H1 (cell line): ENCODE results near the gene STAM. TPM values are rescaled to one million over a fixed set of nuclear protein-coding genes. Genes with fewer than 3 reads are reported as not detected.

Experiments
- CTCF ChIA-PET: fragments of 300-600 bp; sonication (Branson Sonifier 250); formaldehyde crosslinking; loops from one replicate; lab custom pipeline; 2021; ENCODE audit not compliant: partially characterized antibody; lab: Charles Lee
- POLR2A ChIA-PET: fragments of 300-600 bp; sonication (Branson Sonifier 250); formaldehyde crosslinking; loops from one replicate; lab custom pipeline; 2021; ENCODE audit warnings: inconsistent platforms; ENCODE audit not compliant: partially characterized antibody; lab: Charles Lee
- DNase-seq, 2 experiments: peaks; one replicate each; pipeline versions ENCODE4 v3.0.0 to v3.0.0-alpha.2; 2010 to 2022; ENCODE audit warnings: low spot score in 2 of 2, low read depth in 1 of 2, mixed read lengths in 1 of 2
- FAIRE-seq: peaks from 2 replicates; lab custom pipeline; 2011; peaks lifted over from hg19 to GRCh38; lab: Jason Lieb, UNC
- H2AFZ ChIP-seq: 2 replicates; pipeline ENCODE4 v1.8.1; 2012; ENCODE audit warnings: low read length, inconsistent platforms
- H2AK5ac ChIP-seq: 2 replicates; pipeline ENCODE4 v1.6.1; 2013; ENCODE audit warnings: low read depth, low read length
- H2BK120ac ChIP-seq: replicated peaks from 2 replicates; pipeline ENCODE3; 2013; ENCODE audit warnings: low read depth, low read length, inconsistent platforms
- H2BK12ac ChIP-seq: 2 replicates; pipeline ENCODE4 v1.6.1; 2013; ENCODE audit warnings: low read depth, low read length
- H2BK15ac ChIP-seq: 2 replicates; pipeline ENCODE4 v1.6.1; 2013; ENCODE audit warnings: low read length
- H2BK20ac ChIP-seq: 2 replicates; pipeline ENCODE4 v1.6.1; 2013; ENCODE audit warnings: low read length
- H2BK5ac ChIP-seq: 2 replicates; pipeline ENCODE4 v1.6.1; 2013; ENCODE audit warnings: low read depth, low read length
- H3K14ac ChIP-seq: 2 replicates; pipeline ENCODE4 v1.6.1; 2013; ENCODE audit warnings: inconsistent platforms; ENCODE audit not compliant: insufficient read length
- H3K18ac ChIP-seq: 2 replicates; pipeline ENCODE4 v1.6.1; 2013; ENCODE audit warnings: low read length; ENCODE audit errors: extremely low read depth
- H3K23ac ChIP-seq: 2 replicates; pipeline ENCODE4 v1.6.1; 2013; ENCODE audit warnings: inconsistent platforms; ENCODE audit not compliant: insufficient read length
- H3K23me2 ChIP-seq: 2 replicates; pipeline ENCODE4 v1.6.1; 2013; ENCODE audit warnings: low read depth, low read length
- H3K27ac ChIP-seq: 2 replicates; pipeline ENCODE4 v1.6.1; 2011; ENCODE audit warnings: low read depth, low read length, inconsistent platforms
- H3K27me3 ChIP-seq, 4 experiments: replicated peaks in 1 of 4; 1 replicate in 1 of 4; 2 replicates in 3 of 4; pipeline versions ENCODE4 v1.6.1 to v1.8.1; 2011 to 2013; ENCODE audit warnings: low read length in 3 of 4, mild to moderate bottlenecking in 3 of 4, inconsistent platforms in 2 of 4, mixed read lengths in 2 of 4, moderate library complexity in 1 of 4; ENCODE audit not compliant: control insufficient read depth in 3 of 4, insufficient read depth in 3 of 4; ENCODE audit errors: extremely low read depth in 1 of 4
- H3K36me3 ChIP-seq, 4 experiments: 2 replicates each; pipeline versions ENCODE4 v1.6.1 to v1.8.1; 2011 to 2013; ENCODE audit warnings: mild to moderate bottlenecking in 4 of 4, low read length in 3 of 4, moderate library complexity in 2 of 4, control low read depth in 1 of 4, inconsistent platforms in 1 of 4; ENCODE audit not compliant: insufficient read depth in 4 of 4, control insufficient read depth in 2 of 4
- H3K4ac ChIP-seq: replicated peaks from 2 replicates; pipeline ENCODE3; 2013; ENCODE audit warnings: low read length, low read depth, mixed read lengths, inconsistent platforms; ENCODE audit not compliant: insufficient read length
- H3K4me1 ChIP-seq, 4 experiments: replicated peaks in 1 of 4; 1 replicate in 1 of 4; 2 replicates in 3 of 4; pipeline versions ENCODE4 v1.6.1 to v1.8.1; 2011 to 2013; ENCODE audit warnings: low read length in 3 of 4, inconsistent platforms in 2 of 4, mixed read lengths in 1 of 4; ENCODE audit not compliant: insufficient read depth in 4 of 4, control insufficient read depth in 3 of 4
- H3K4me2 ChIP-seq, 2 experiments: 2 replicates each; pipeline versions ENCODE4 v1.6.1 to v1.8.1; 2011 to 2013; ENCODE audit warnings: low read depth in 2 of 2, low read length in 2 of 2, control low read depth in 1 of 2, inconsistent platforms in 1 of 2, mild to moderate bottlenecking in 1 of 2; ENCODE audit not compliant: insufficient read depth in 1 of 2
- H3K4me3 ChIP-seq, 4 experiments: fragments of 200-600, 300-600 bp in 1 of 4; sonication (generic), shearing (Covaris generic), sonication (Bioruptor Twin) in 1 of 4; 2 replicates each; pipeline versions ENCODE4 v1.5.1 to v1.8.1; 2011 to 2016; ENCODE audit warnings: low read length in 4 of 4, low read depth in 3 of 4, control low read depth in 2 of 4, inconsistent platforms in 2 of 4, mild to moderate bottlenecking in 2 of 4, mixed read lengths in 1 of 4, moderate library complexity in 1 of 4; ENCODE audit not compliant: insufficient read depth in 2 of 4; ENCODE audit errors: extremely low read depth in 1 of 4
- H3K56ac ChIP-seq: replicated peaks from 2 replicates; pipeline ENCODE3; 2013; ENCODE audit warnings: low read depth, mild to moderate bottlenecking, mixed read lengths, low read length, inconsistent platforms; ENCODE audit not compliant: insufficient read length
- H3K79me1 ChIP-seq: 2 replicates; pipeline ENCODE4 v1.6.1; 2013; ENCODE audit warnings: low read depth, low read length, control low read depth
- H3K79me2 ChIP-seq, 2 experiments: 2 replicates each; pipeline versions ENCODE4 v1.6.1 to v1.8.1; 2012 to 2013; ENCODE audit warnings: low read length in 2 of 2, mild to moderate bottlenecking in 2 of 2, inconsistent platforms in 1 of 2; ENCODE audit not compliant: insufficient read depth in 2 of 2, control insufficient read depth in 1 of 2
- H3K9ac ChIP-seq, 4 experiments: replicated peaks in 1 of 4; 1 replicate in 1 of 4; 2 replicates in 3 of 4; pipeline versions ENCODE4 v1.6.1 to v1.8.1; 2011 to 2013; ENCODE audit warnings: low read depth in 3 of 4, low read length in 3 of 4, control low read depth in 2 of 4, mild to moderate bottlenecking in 2 of 4, moderate library complexity in 2 of 4, inconsistent platforms in 1 of 4; ENCODE audit errors: extremely low read depth in 1 of 4
- H3K9me3 ChIP-seq, 2 experiments: 2 replicates each; pipeline versions ENCODE4 v1.6.1 to v1.8.1; 2012 to 2013; ENCODE audit warnings: mild to moderate bottlenecking in 2 of 2, moderate library complexity in 2 of 2, control low read depth in 1 of 2, inconsistent platforms in 1 of 2, low read depth in 1 of 2, low read length in 1 of 2, mixed read lengths in 1 of 2; ENCODE audit not compliant: insufficient read depth in 2 of 2
- H4K20me1 ChIP-seq, 2 experiments: replicated peaks in 1 of 2; 2 replicates each; pipeline versions ENCODE3 to v1.8.1; 2011 to 2013; ENCODE audit warnings: inconsistent platforms in 2 of 2, low read length in 2 of 2, mild to moderate bottlenecking in 1 of 2; ENCODE audit not compliant: insufficient read depth in 2 of 2, control insufficient read depth in 1 of 2
- H4K5ac ChIP-seq: 2 replicates; pipeline ENCODE4 v1.6.1; 2013; ENCODE audit warnings: low read length, low read depth, mixed read lengths, inconsistent platforms; ENCODE audit not compliant: insufficient read length
- H4K8ac ChIP-seq: 2 replicates; pipeline ENCODE4 v1.8.0; 2013; ENCODE audit warnings: mild to moderate bottlenecking, moderate library complexity, low read length, inconsistent platforms; ENCODE audit not compliant: insufficient read depth; ENCODE audit errors: extremely low read depth
- H4K91ac ChIP-seq: replicated peaks from 2 replicates; pipeline ENCODE3; 2013; ENCODE audit warnings: low read length, mixed read lengths, inconsistent platforms; ENCODE audit not compliant: insufficient read length
- CBX5 ChIP-seq: fragments of 300-800, 300-1000 bp; sonication (generic); IDR thresholded peaks from 2 replicates; pipeline ENCODE4 v1.7.1; 2016; ENCODE audit warnings: antibody characterized with exemption, low read length, low read depth
- HDAC6 ChIP-seq: IDR thresholded peaks from one replicate; pipeline ENCODE4 v1.7.1; 2012; ENCODE audit warnings: low read depth, mild to moderate bottlenecking, inconsistent platforms, low read length, moderate library complexity
- WGBS, 2 experiments: shearing (Covaris generic) in 1 of 2; methylation state at CpG; one replicate each; pipeline versions ENCODE4 v1.1.6 to v1.1.7; 2013 to 2015; ENCODE audit warnings: low lambda C conversion rate in 2 of 2, mixed read lengths in 2 of 2, inconsistent platforms in 1 of 2, low coverage in 1 of 2, missing lambda C conversion rate in 1 of 2; ENCODE audit not compliant: insufficient replicate concordance in 2 of 2, insufficient coverage in 1 of 2, insufficient read length in 1 of 2; ENCODE audit errors: extremely low coverage in 1 of 2, missing lambda C conversion rate in 1 of 2; 5-methylcytosine and 5-hydroxymethylcytosine counted together
- polyA plus RNA-seq, 7 experiments: library from polyadenylated mRNA; depleted of rRNA in 3 of 7; stranded (reverse) in 5 of 7; unstranded in 2 of 7; fragments of >200 nt in 5 of 7; fragments of 200-250 nt in 2 of 7; gene quantifications; 1 replicate in 5 of 7; 2 replicates in 1 of 7; 4 replicates in 1 of 7; pipeline versions ENCODE4 v1.2.1 to v1.2.3, GENCODE V29; 2011 to 2013; ENCODE audit warnings: missing spikeins in 2 of 7, mixed read lengths in 2 of 7
- total RNA-seq: library from RNA; stranded (reverse); fragmentation: NEBNext Ultra II Directional; extraction: Animal tissue kit (Norgen Biotek cat#: 25700); gene quantifications from 2 replicates; pipeline ENCODE4 v1.2.1, GENCODE V29; 2021

STAM gene
- total and polyA plus RNA-seq, 2 of the 8 experiments (the other 6 are each of a cell fraction or from before 2014, with no cell fraction given) = 22.0 to 27.8 TPM

- no peak overlapping the region for H3K4me2 ChIP-seq
- H3K36me3 ChIP-seq = peaks cover 0 to 44% (median 19%) of the 10 kb centered on the region in 4 experiments; a peak in 6 of 8 replicates
- TF ChIP-seq CBX5 = no peak
- no peak for TF ChIP-seq HDAC6
These were observed 64.9 kb downstream of the STAM start for GRCh38 chr10:17708821-17709220.

More at GRCh38 chr10:17708821-17709220, 64.9 kb downstream of the STAM start:
- Histone ChIP-seq H2BK12ac (no peak overlapping the region), H3K23me2 (no peaks in the 10 kb centered on the region), H4K91ac (no peak overlapping the region), H3K4ac (no peak overlapping the region), H3K79me1 (no peaks in the 10 kb centered on the region), H4K5ac (no peak overlapping the region), H3K4me3 (no peak overlapping the region), H2AFZ (no peak overlapping the region), H4K20me1 (peaks cover 0 to 2% of the 10 kb centered on the region in 2 experiments), H2BK5ac (no peak overlapping the region), H3K9me3 (no peaks in the 10 kb centered on the region), H2BK120ac (no peak overlapping the region), H3K14ac (no peak overlapping the region), H2BK15ac (no peak overlapping the region), H3K27me3 (no peaks in the 10 kb centered on the region), H3K56ac (no peak overlapping the region), H3K27ac (no peak overlapping the region), H2AK5ac (no peak overlapping the region), H3K79me2 (no peaks in the 10 kb centered on the region), H3K4me1 (no peaks in the 10 kb centered on the region), H2BK20ac (no peak overlapping the region), H3K23ac (no peak overlapping the region), H3K18ac (no peak overlapping the region), H4K8ac (no peak overlapping the region; the same call in 1 of the 2 replicates), H3K9ac (no peak overlapping the region)
- FAIRE-seq = no peak
- 92% methylated on average over 10 of the region's 10 CpGs; no CpG with 5 or more reads in 1 of the 2 experiments for WGBS, 2 experiments
- DNase-seq = no peak
- ChIA-PET POLR2A (no interaction called here), CTCF (interaction anchor here (1.7 kb wide), 1 partner anchor 91 kb away, joined by 5 read pairs; the partner anchor contains the start of gene HACD1)
